Measurements from ENCODE around the gene UBASH3A. TPM values are rescaled to one million over a fixed set of nuclear protein-coding genes. Genes with fewer than 3 reads are reported as not detected.
"Not testable (repeated sequence)": the region's sequence is repeated elsewhere in the genome, so short reads cannot be mapped to it uniquely, and the experiment has no call there.

UBASH3A gene
- total RNA-seq, 2 experiments from 2014 or later: 38.9 to 41.1 TPM

- Mint-ChIP-seq H3K9me3 (peaks cover 9% of the 10 kb centered on the region), H3K4me3 (no peak overlapping the region), H3K27ac (peak overlapping the region; percentile 10), H3K4me1 (peaks cover 65% of the 10 kb centered on the region), H3K27me3 (no peaks in the 10 kb centered on the region), H3K36me3 (peaks cover 7% of the 10 kb centered on the region)
- no peak for DNase-seq
Measured at GRCh38 chr21:42461881-42462877, 58.5 kb downstream of the UBASH3A start.

- Mint-ChIP-seq H3K9me3 (peaks cover 9% of the 10 kb centered on the region), H3K36me3 (peaks cover 7% of the 10 kb centered on the region)
Measured at GRCh38 chr21:42463861-42464515, 60.3 kb downstream of the UBASH3A start.

DNA sequence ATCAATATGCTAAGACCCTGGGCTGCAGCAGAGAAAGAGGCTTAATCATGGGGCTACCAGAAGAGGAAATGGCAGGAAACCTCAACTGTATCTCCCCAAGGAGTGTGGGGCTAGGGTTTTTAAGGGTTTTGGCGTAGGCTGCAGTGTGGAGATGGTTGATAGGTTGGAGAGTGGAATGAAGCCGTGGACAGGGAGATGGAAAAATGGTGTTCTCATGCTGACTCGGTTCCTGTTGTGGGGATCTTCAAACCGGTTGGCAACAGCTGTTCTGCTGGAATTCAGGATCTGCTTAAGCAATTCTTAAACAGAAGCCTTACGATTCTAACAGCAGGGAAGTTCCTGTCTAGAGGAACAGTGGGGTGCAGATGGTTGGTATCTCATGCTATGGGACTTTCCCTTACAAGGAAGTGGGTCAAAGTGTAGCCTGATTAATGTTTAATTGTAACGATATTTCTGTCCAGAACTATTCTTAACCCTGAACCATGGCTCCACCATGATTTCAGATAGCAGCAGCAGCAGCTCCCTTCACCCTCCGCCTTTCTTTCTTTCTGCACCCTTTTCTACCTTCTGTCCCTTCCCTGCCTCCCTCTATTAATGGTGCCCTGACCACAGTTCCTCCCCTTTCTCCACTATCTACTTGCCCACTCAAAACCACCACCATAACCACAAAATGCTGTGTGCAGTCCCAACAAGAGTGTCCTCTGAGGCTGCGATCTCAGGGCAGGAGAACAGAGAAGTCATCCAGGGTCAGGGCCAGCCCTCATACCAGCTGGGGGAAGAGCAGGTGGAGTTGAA lies 61.5 kb downstream of the UBASH3A start:
- Mint-ChIP-seq H3K4me3 (no peak overlapping the region), H3K4me1 (peaks cover 64% of the 10 kb centered on the region), H3K27me3 (peaks cover 4% of the 10 kb centered on the region), H3K36me3 (peaks cover 7% of the 10 kb centered on the region), H3K27ac (peak overlapping the region; percentile 49), H3K9me3 (peaks cover 9% of the 10 kb centered on the region)
- no peak for DNase-seq

More at GRCh38 chr21:42463861-42464515, 60.3 kb downstream of the UBASH3A start:
- H3K27me3 Mint-ChIP-seq: peaks cover 4% of the 10 kb centered on the region
- peak overlapping the region; percentile 56 for H3K4me3 Mint-ChIP-seq
- H3K4me1 Mint-ChIP-seq: peaks cover 68% of the 10 kb centered on the region
- peak; percentile 53 for DNase-seq
- peak overlapping the region; percentile 92 for H3K27ac Mint-ChIP-seq

GRCh38 chr21:42465803-42466127 lies 62.1 kb downstream of the UBASH3A start:
- Mint-ChIP-seq H3K36me3 (peaks cover 7% of the 10 kb centered on the region), H3K9me3 (peaks cover 9% of the 10 kb centered on the region), H3K27ac (no peak overlapping the region), H3K27me3 (peaks cover 4% of the 10 kb centered on the region), H3K4me3 (no peak overlapping the region), H3K4me1 (peaks cover 58% of the 10 kb centered on the region)
- DNase-seq: no peak

GRCh38 chr21:42466700-42467099 lies 63.0 kb downstream of the UBASH3A start:
- no peak for DNase-seq
- H3K4me3 Mint-ChIP-seq: no peak overlapping the region
- H3K36me3 Mint-ChIP-seq: peaks cover 7% of the 10 kb centered on the region
- H3K4me1 Mint-ChIP-seq: peaks cover 49% of the 10 kb centered on the region
- peaks cover 6% of the 10 kb centered on the region for H3K9me3 Mint-ChIP-seq
- peaks cover 4% of the 10 kb centered on the region for H3K27me3 Mint-ChIP-seq
- H3K27ac Mint-ChIP-seq: no peak overlapping the region

DNA sequence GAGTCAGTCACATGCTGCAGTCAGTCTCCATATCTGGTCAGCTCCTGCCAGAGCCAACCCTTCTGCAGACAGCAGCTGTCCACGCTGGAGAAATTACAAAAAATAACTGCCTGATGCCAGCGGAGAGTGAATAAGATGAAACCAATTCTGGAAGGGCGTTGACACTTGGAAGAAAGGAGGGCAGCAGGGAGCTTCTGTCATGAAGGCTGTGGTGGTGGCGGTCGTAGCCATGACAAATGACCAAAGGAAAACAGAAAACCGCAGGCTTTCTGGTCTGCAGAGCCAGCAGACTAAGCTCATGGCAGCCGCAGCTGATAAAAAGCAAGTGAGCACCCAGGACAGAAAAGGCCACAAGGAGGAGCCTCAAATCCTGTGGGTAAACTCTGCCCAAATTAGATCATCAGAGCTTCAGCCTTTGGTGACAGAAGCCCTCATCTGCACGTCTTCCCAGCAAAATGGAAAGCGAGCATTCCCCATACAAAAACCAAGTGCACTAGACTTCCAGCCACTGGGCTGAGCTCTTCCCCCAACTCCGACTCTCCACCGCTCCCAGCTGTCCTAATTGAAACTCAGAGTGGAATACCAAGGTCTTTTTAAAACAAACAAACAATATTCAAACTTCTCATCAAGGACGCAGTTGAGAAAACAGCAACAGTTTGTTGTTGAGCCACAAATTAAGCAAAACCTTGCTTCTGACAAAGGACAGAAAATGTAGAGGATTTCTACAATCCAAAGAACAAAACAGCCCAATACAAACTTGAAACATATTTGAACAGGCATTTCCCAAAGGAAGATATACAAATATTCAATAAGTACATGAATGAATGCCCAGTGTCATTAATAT lies 63.7 kb downstream of the UBASH3A start:
- H3K27ac Mint-ChIP-seq: no peak overlapping the region
- H3K4me1 Mint-ChIP-seq: peaks cover 42% of the 10 kb centered on the region
- peaks cover 7% of the 10 kb centered on the region for H3K36me3 Mint-ChIP-seq
- no peak for DNase-seq
- H3K9me3 Mint-ChIP-seq: peaks cover 6% of the 10 kb centered on the region
- no peak overlapping the region for H3K4me3 Mint-ChIP-seq
- peaks cover 4% of the 10 kb centered on the region for H3K27me3 Mint-ChIP-seq

- no peak for DNase-seq
- H3K4me1 Mint-ChIP-seq: peaks cover 31% of the 10 kb centered on the region
- H3K27me3 Mint-ChIP-seq: peaks cover 4% of the 10 kb centered on the region
- H3K27ac Mint-ChIP-seq: no peak overlapping the region
- H3K36me3 Mint-ChIP-seq: peaks cover 7% of the 10 kb centered on the region
- H3K9me3 Mint-ChIP-seq: no peaks in the 10 kb centered on the region
- H3K4me3 Mint-ChIP-seq: no peak overlapping the region
Measured at GRCh38 chr21:42468491-42469131, 64.9 kb downstream of the UBASH3A start.

DNA sequence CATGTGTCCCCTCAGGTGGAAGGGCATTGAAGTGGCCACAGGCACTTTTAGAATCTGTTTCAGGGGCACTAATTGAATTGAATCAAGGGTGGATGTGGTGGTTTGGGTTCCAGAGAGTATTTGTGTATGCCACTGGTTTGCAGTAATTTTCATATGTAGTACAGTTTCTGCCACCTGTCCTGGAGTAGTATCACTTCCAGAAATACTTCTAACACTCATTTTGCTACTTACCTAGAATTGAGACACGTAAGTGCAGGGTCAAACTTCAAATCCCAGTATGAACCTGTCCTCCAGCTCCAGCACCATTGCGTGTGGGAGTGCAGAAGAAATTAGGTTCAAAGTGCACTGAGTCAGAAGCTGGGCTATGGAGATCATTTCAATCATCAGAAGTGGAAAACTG lies 65.6 kb downstream of the UBASH3A start:
- H3K9me3 Mint-ChIP-seq: no peaks in the 10 kb centered on the region
- H3K27ac Mint-ChIP-seq: no peak overlapping the region
- peaks cover 24% of the 10 kb centered on the region for H3K4me1 Mint-ChIP-seq
- H3K27me3 Mint-ChIP-seq: peaks cover 4% of the 10 kb centered on the region
- no peak overlapping the region for H3K4me3 Mint-ChIP-seq
- H3K36me3 Mint-ChIP-seq: peaks cover under 1% of the 10 kb centered on the region
- no peak for DNase-seq

- DNase-seq, H3K27ac Mint-ChIP-seq, H3K9me3 Mint-ChIP-seq, H3K4me3 Mint-ChIP-seq, H3K36me3 Mint-ChIP-seq, H3K27me3 Mint-ChIP-seq: not testable (repeated sequence)
- peaks cover 22% of the 10 kb centered on the region for H3K4me1 Mint-ChIP-seq
Measured at GRCh38 chr21:42469726-42470125, 66.0 kb downstream of the UBASH3A start.

DNA sequence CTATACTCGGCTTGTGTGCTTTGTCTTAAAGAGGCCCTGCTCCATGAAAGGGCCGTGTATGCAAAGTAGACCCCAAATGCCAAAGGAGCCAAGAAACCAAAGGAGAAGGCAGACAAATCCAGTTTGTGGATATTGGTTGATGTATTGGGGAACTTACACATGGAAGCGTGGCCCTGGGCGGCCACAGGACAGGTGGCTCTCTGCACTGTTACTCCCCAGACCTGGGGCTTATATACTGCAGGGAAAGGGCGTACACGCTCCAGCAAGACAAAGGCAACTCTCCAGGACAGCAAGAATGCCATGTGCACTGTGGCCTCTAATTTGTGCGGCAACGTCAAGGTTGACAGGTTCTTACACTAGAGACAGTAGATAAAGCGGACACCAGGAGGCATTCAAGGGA lies 67.5 kb downstream of the UBASH3A start:
- Mint-ChIP-seq H3K27ac (no peak overlapping the region), H3K36me3 (no peaks in the 10 kb centered on the region), H3K4me1 (peaks cover 11% of the 10 kb centered on the region), H3K4me3 (no peak overlapping the region), H3K27me3 (peaks cover 4% of the 10 kb centered on the region), H3K9me3 (no peaks in the 10 kb centered on the region)
- no peak for DNase-seq

- H3K27ac Mint-ChIP-seq: no peak overlapping the region
- no peaks in the 10 kb centered on the region for H3K9me3 Mint-ChIP-seq
- no peaks in the 10 kb centered on the region for H3K36me3 Mint-ChIP-seq
- H3K27me3 Mint-ChIP-seq: peaks cover 4% of the 10 kb centered on the region
- H3K4me1 Mint-ChIP-seq: peaks cover 10% of the 10 kb centered on the region
- DNase-seq: no peak
- no peak overlapping the region for H3K4me3 Mint-ChIP-seq
Measured at GRCh38 chr21:42471716-42472330, 68.1 kb downstream of the UBASH3A start.

- Mint-ChIP-seq H3K4me3 (no peak overlapping the region), H3K27ac (no peak overlapping the region), H3K9me3 (no peaks in the 10 kb centered on the region), H3K4me1 (peaks cover 4% of the 10 kb centered on the region), H3K27me3 (peaks cover 2% of the 10 kb centered on the region), H3K36me3 (no peaks in the 10 kb centered on the region)
- no peak for DNase-seq
Measured at GRCh38 chr21:42472521-42472920, 68.8 kb downstream of the UBASH3A start.

GRCh38 chr21:42473498-42474042 lies 69.9 kb downstream of the UBASH3A start:
- DNase-seq: no peak
- H3K4me3 Mint-ChIP-seq: no peak overlapping the region
- H3K36me3 Mint-ChIP-seq: no peaks in the 10 kb centered on the region
- no peaks in the 10 kb centered on the region for H3K27me3 Mint-ChIP-seq
- no peak overlapping the region for H3K27ac Mint-ChIP-seq
- H3K9me3 Mint-ChIP-seq: no peaks in the 10 kb centered on the region
- H3K4me1 Mint-ChIP-seq: peaks cover 3% of the 10 kb centered on the region
